ENCODE data around the gene CMPK2. TPM values are rescaled to one million over a fixed set of nuclear protein-coding genes. Genes with fewer than 3 reads are reported as not detected.
"Not testable (repeated sequence)": the region's sequence is repeated elsewhere in the genome, so short reads cannot be mapped to it uniquely, and the experiment has no call there.

CMPK2 gene
- total RNA-seq, 1 experiment from 2014 or later = 0.52 TPM

DNA sequence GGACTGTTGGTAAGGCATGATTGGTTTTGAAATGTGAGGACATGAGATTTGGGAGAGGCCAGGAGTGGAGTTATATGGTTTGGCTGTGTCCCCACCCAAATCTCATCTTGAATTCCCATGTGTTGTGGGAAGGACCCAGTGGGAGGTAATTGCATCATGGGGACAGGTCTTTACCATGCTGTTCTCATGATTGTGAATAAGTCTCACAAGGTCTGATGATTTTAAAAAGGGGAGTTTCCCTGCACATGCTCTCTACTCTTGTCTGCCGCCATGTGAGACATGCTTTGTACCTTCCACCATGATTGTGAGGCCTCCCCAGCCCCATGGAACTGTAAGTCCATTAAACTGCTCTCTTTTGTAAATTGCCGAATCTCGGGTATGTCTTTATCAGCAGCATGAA, 5.4 kb downstream of the CMPK2 start:
- POLR2A ChIA-PET = no interaction called here
- Histone ChIP-seq H3K4me3 (ENCODE audit: low read depth, low read length) (no peak overlapping the region), H3K4me1 (no peaks in the 10 kb centered on the region), H3K9me3 (peaks cover 15% of the 10 kb centered on the region; the same call in 1 of the 2 replicates), H3K27me3 (replicated peaks; ENCODE audit: control insufficient read depth, insufficient read depth, low read length) (no peaks in the 10 kb centered on the region), H3K36me3 (ENCODE audit: control insufficient read depth, insufficient read depth, low read length) (no peaks in the 10 kb centered on the region)
- no peak for DNase-seq
- BruUV-seq (replicated peaks) = no TSS peak
- H3K4me3 Mint-ChIP-seq (ENCODE audit: unreplicated experiment) = no peak overlapping the region
- intact Hi-C loops (cut with micrococcal nuclease; ENCODE audit: unreplicated experiment) = no loop called here
- H3K27me3 Mint-ChIP-seq (ENCODE audit: insufficient read depth, unreplicated experiment) = peaks cover 8% of the 10 kb centered on the region
- no peaks in the 10 kb centered on the region for H3K36me3 Mint-ChIP-seq (ENCODE audit: insufficient read depth, unreplicated experiment)
- CTCF ChIA-PET = no interaction called here
- H3K27ac Mint-ChIP-seq (ENCODE audit: unreplicated experiment) = no peak overlapping the region
- H3K4me1 Mint-ChIP-seq (ENCODE audit: low read depth, unreplicated experiment) = no peaks in the 10 kb centered on the region
- TF ChIP-seq, protein P1, sequence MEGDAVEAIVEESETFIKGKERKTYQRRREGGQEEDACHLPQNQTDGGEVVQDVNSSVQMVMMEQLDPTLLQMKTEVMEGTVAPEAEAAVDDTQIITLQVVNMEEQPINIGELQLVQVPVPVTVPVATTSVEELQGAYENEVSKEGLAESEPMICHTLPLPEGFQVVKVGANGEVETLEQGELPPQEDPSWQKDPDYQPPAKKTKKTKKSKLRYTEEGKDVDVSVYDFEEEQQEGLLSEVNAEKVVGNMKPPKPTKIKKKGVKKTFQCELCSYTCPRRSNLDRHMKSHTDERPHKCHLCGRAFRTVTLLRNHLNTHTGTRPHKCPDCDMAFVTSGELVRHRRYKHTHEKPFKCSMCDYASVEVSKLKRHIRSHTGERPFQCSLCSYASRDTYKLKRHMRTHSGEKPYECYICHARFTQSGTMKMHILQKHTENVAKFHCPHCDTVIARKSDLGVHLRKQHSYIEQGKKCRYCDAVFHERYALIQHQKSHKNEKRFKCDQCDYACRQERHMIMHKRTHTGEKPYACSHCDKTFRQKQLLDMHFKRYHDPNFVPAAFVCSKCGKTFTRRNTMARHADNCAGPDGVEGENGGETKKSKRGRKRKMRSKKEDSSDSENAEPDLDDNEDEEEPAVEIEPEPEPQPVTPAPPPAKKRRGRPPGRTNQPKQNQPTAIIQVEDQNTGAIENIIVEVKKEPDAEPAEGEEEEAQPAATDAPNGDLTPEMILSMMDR (IDR thresholded peaks at IDR 0.05; ENCODE audit: insufficient read depth in 1 of 2, low read depth in 1 of 2, low read length in 1 of 2, severe bottlenecking in 1 of 2, unreplicated experiment in 1 of 2) = no peak
- peaks cover 34% of the 10 kb centered on the region for H3K9me3 Mint-ChIP-seq (ENCODE audit: unreplicated experiment)

GRCh38 chr2:6858466-6859027, 7.2 kb downstream of the CMPK2 start:
- DNase-seq; H3K36me3 Mint-ChIP-seq (ENCODE audit: insufficient read depth, unreplicated experiment); H3K4me3 Mint-ChIP-seq (ENCODE audit: unreplicated experiment); CTCF ChIA-PET; intact Hi-C loops (cut with micrococcal nuclease; ENCODE audit: unreplicated experiment); H3K4me3 ChIP-seq (ENCODE audit: low read depth, low read length); H3K27ac Mint-ChIP-seq (ENCODE audit: unreplicated experiment); H3K4me1 Mint-ChIP-seq (ENCODE audit: low read depth, unreplicated experiment); H3K4me1 ChIP-seq; H3K27me3 ChIP-seq (replicated peaks; ENCODE audit: control insufficient read depth, insufficient read depth, low read length); BruUV-seq (replicated peaks); POLR2A ChIA-PET; H3K36me3 ChIP-seq (ENCODE audit: control insufficient read depth, insufficient read depth, low read length); H3K27me3 Mint-ChIP-seq (ENCODE audit: insufficient read depth, unreplicated experiment): not testable (repeated sequence)
- H3K9me3 ChIP-seq = peaks cover 11% of the 10 kb centered on the region; the same call in 1 of the 2 replicates
- peaks cover 40% of the 10 kb centered on the region for H3K9me3 Mint-ChIP-seq (ENCODE audit: unreplicated experiment)

GRCh38 chr2:6856548-6856920, 9.2 kb downstream of the CMPK2 start:
- no peak overlapping the region for H3K4me3 ChIP-seq (ENCODE audit: low read depth, low read length)
- intact Hi-C loops (cut with micrococcal nuclease; ENCODE audit: unreplicated experiment) = no loop called here
- TF ChIP-seq, protein P1 (IDR thresholded peaks at IDR 0.05; ENCODE audit: insufficient read depth in 1 of 2, low read depth in 1 of 2, low read length in 1 of 2, severe bottlenecking in 1 of 2, unreplicated experiment in 1 of 2) = no peak
- ChIA-PET POLR2A (no interaction called here), CTCF (no interaction called here)
- DNase-seq = no peak
- no TSS peak for BruUV-seq (replicated peaks)
- no peaks in the 10 kb centered on the region for H3K4me1 Mint-ChIP-seq (ENCODE audit: low read depth, unreplicated experiment)
- no peaks in the 10 kb centered on the region for H3K27me3 ChIP-seq (replicated peaks; ENCODE audit: control insufficient read depth, insufficient read depth, low read length)
- no peak overlapping the region for H3K4me3 Mint-ChIP-seq (ENCODE audit: unreplicated experiment)
- H3K27ac Mint-ChIP-seq (ENCODE audit: unreplicated experiment) = no peak overlapping the region
- no peaks in the 10 kb centered on the region for H3K4me1 ChIP-seq
- peaks cover 11% of the 10 kb centered on the region; the same call in 1 of the 2 replicates for H3K9me3 ChIP-seq
- H3K36me3 Mint-ChIP-seq (ENCODE audit: insufficient read depth, unreplicated experiment) = no peaks in the 10 kb centered on the region
- H3K36me3 ChIP-seq (ENCODE audit: control insufficient read depth, insufficient read depth, low read length) = no peaks in the 10 kb centered on the region
- H3K9me3 Mint-ChIP-seq (ENCODE audit: unreplicated experiment) = peaks cover 40% of the 10 kb centered on the region
- no peaks in the 10 kb centered on the region for H3K27me3 Mint-ChIP-seq (ENCODE audit: insufficient read depth, unreplicated experiment)

Measured in Caco-2 (cell line).